GM18870 (cell line): ENCODE data around the gene USP2.

Source experiments
- ATAC-seq: cut with Tn5 transposase; IDR thresholded peaks from one replicate; pipeline ENCODE4 v1.9.1; 2021; ENCODE audit warnings: moderate library complexity; ENCODE audit not compliant: unreplicated experiment

USP2 gene

GRCh38 chr11:119332111-119332765 is 49.3 kb downstream of the USP2 start:
- ATAC-seq = no peak

- no peak for ATAC-seq
Measured at GRCh38 chr11:119330237-119330636, 51.3 kb downstream of the USP2 start.

GRCh38 chr11:119329320-119329719 is 52.2 kb downstream of the USP2 start:
- no peak for ATAC-seq

GRCh38 chr11:119324189-119324588 is 57.3 kb downstream of the USP2 start:
- no peak for ATAC-seq

GRCh38 chr11:119323532-119324033 is 57.9 kb downstream of the USP2 start:
- ATAC-seq = no peak

- no peak for ATAC-seq
Measured at GRCh38 chr11:119322921-119323531, 58.5 kb downstream of the USP2 start.

- no peak for ATAC-seq
Measured at GRCh38 chr11:119322360-119322739, 59.1 kb downstream of the USP2 start.

- ATAC-seq = no peak
Measured at GRCh38 chr11:119320776-119321524, 60.5 kb downstream of the USP2 start.

GRCh38 chr11:119320240-119320775 is 61.2 kb downstream of the USP2 start:
- ATAC-seq = no peak

GRCh38 chr11:119319700-119320239 is 61.7 kb downstream of the USP2 start:
- ATAC-seq = no peak

GRCh38 chr11:119319136-119319699 is 62.3 kb downstream of the USP2 start:
- ATAC-seq = no peak

- ATAC-seq = no peak
Measured at GRCh38 chr11:119318240-119319135, 63.0 kb downstream of the USP2 start.

- no peak for ATAC-seq
Measured at GRCh38 chr11:119317592-119318239, 63.8 kb downstream of the USP2 start.

- no peak for ATAC-seq
Measured at GRCh38 chr11:119316729-119317591, 64.5 kb downstream of the USP2 start, which contains the start of gene MCAM. Gene MCAM, minus strand, starts transcription at chr11:119317130. Its CDS starts 29 bp downstream, at chr11:119317101.

- no peak for ATAC-seq
Measured at GRCh38 chr11:119316016-119316728, 65.3 kb downstream of the USP2 start.

- no peak for ATAC-seq
Measured at GRCh38 chr11:119315131-119316015, 66.1 kb downstream of the USP2 start.

GRCh38 chr11:119314726-119315125 is 66.8 kb downstream of the USP2 start:
- no peak for ATAC-seq
